Endodermal cell (in vitro differentiated cells): ENCODE results near the gene PIK3CA. TPM values are rescaled to one million over a fixed set of nuclear protein-coding genes. Genes with fewer than 3 reads are reported as not detected.
A peak's percentile ranks its signal among the peaks of the same experiment; 100 is the strongest.

ENCODE experiments used
- DNase-seq: peaks from one replicate; pipeline ENCODE4 v3.0.0-alpha.2; 2017
- H3K27ac ChIP-seq: 2 replicates; pipeline ENCODE4 v1.5.1; 2013; ENCODE audit warnings: mild to moderate bottlenecking, low read depth, low read length, moderate library complexity
- H3K27me3 ChIP-seq: 2 replicates; pipeline ENCODE4 v1.6.1; 2013; ENCODE audit warnings: mild to moderate bottlenecking, low read length, moderate library complexity; ENCODE audit not compliant: insufficient read depth, control insufficient read depth, poor library complexity, severe bottlenecking
- H3K36me3 ChIP-seq: 2 replicates; pipeline ENCODE4 v1.7.0; 2013; ENCODE audit warnings: mild to moderate bottlenecking, low read length, moderate library complexity; ENCODE audit not compliant: control insufficient read depth, insufficient read depth
- H3K4me1 ChIP-seq: one replicate; pipeline ENCODE4 v1.7.0; 2013; ENCODE audit warnings: low read length; ENCODE audit not compliant: control insufficient read depth, insufficient read depth
- H3K4me3 ChIP-seq: 2 replicates; pipeline ENCODE4 v1.5.1; 2013; ENCODE audit warnings: mild to moderate bottlenecking, low read length, moderate library complexity
- H3K9ac ChIP-seq: 2 replicates; pipeline ENCODE4 v1.6.1; 2013; ENCODE audit warnings: mild to moderate bottlenecking, low read length, moderate library complexity; ENCODE audit not compliant: poor library complexity, severe bottlenecking; ENCODE audit errors: extremely low read depth
- H3K9me3 ChIP-seq: 2 replicates; pipeline ENCODE4 v1.6.1; 2013; ENCODE audit warnings: mild to moderate bottlenecking, low read length, moderate library complexity; ENCODE audit not compliant: control insufficient read depth
- H3K27ac Mint-ChIP-seq: 2 replicates; pipeline ENCODE4 v1.8.0; 2020; ENCODE audit warnings: mixed read lengths
- H3K27me3 Mint-ChIP-seq: 2 replicates; pipeline ENCODE4 v1.8.0; 2021; ENCODE audit warnings: mild to moderate bottlenecking, mixed read lengths; ENCODE audit not compliant: insufficient read depth
- H3K36me3 Mint-ChIP-seq: 2 replicates; pipeline ENCODE4 v1.8.0; 2020; ENCODE audit warnings: low read depth, mixed read lengths
- H3K4me1 Mint-ChIP-seq: 2 replicates; pipeline ENCODE4 v1.8.0; 2020; ENCODE audit warnings: mixed read lengths
- H3K4me3 Mint-ChIP-seq: 2 replicates; pipeline ENCODE4 v1.8.0; 2020; ENCODE audit warnings: mild to moderate bottlenecking, moderate library complexity, mixed read lengths
- H3K9me3 Mint-ChIP-seq: 2 replicates; pipeline ENCODE4 v1.8.0; 2020; ENCODE audit warnings: mild to moderate bottlenecking, mixed read lengths
- CTCF ChIP-seq: fragments of 200-600 bp; sonication (generic); conservative IDR thresholded peaks from 2 replicates; pipeline ENCODE4 v1.5.0; 2021; ENCODE audit warnings: antibody characterized with exemption, mild to moderate bottlenecking
- WGBS, 2 experiments: methylation state at CpG; one replicate each; pipeline versions ENCODE4 v1.1.5 to v1.1.7; 2013; ENCODE audit warnings: missing lambda C conversion rate in 2 of 2, mixed read lengths in 1 of 2; ENCODE audit not compliant: insufficient coverage in 1 of 2, insufficient read length in 1 of 2; 5-methylcytosine and 5-hydroxymethylcytosine counted together
- total RNA-seq, 2 donors: library from RNA; stranded (reverse); fragmentation: NEBNext Ultra II Directional in 1 of 2; extraction: Animal tissue kit (Norgen Biotek cat#: 25700) in 1 of 2; gene quantifications; 2 replicates in 1 of 2; 3 replicates in 1 of 2; pipeline ENCODE4 v1.2.1, GENCODE V29; 2021

The PIK3CA gene
- total RNA-seq, 2 donors from 2014 or later: 21.1 to 22.2 TPM

- H3K27ac ChIP-seq: no peak overlapping the region
- Mint-ChIP-seq H3K9me3 (no peaks in the 10 kb centered on the region), H3K27ac (no peak overlapping the region), H3K27me3 (no peaks in the 10 kb centered on the region), H3K4me3 (no peak overlapping the region), H3K36me3 (no peaks in the 10 kb centered on the region), H3K4me1 (peaks cover 9% of the 10 kb centered on the region)
- H3K9ac ChIP-seq: no peak overlapping the region
- H3K4me3 ChIP-seq: no peak overlapping the region
- 92 to 100% methylated on average over 1 of the region's 1 CpG for WGBS, 2 experiments
- no peak for DNase-seq
- no peaks in the 10 kb centered on the region for H3K9me3 ChIP-seq
- no peaks in the 10 kb centered on the region for H3K27me3 ChIP-seq
- no peaks in the 10 kb centered on the region for H3K4me1 ChIP-seq
- H3K36me3 ChIP-seq: no peaks in the 10 kb centered on the region
- no peak for TF ChIP-seq CTCF
These were observed 32.9 kb downstream of the PIK3CA start for GRCh38 chr3:179181021-179181472.

- peak overlapping the region; percentile 19 for H3K27ac Mint-ChIP-seq
- no peaks in the 10 kb centered on the region for H3K9me3 Mint-ChIP-seq
- Histone ChIP-seq H3K9ac (no peak overlapping the region), H3K27me3 (no peaks in the 10 kb centered on the region), H3K36me3 (no peaks in the 10 kb centered on the region), H3K27ac (no peak overlapping the region), H3K4me1 (no peaks in the 10 kb centered on the region), H3K4me3 (no peak overlapping the region), H3K9me3 (no peaks in the 10 kb centered on the region)
- DNase-seq: peak; percentile 44
- H3K36me3 Mint-ChIP-seq: peaks cover 4% of the 10 kb centered on the region
- TF ChIP-seq CTCF: no peak
- WGBS, 2 experiments: 87 to 92% methylated on average over 4 of the region's 4 CpGs
- H3K4me3 Mint-ChIP-seq: no peak overlapping the region
- no peaks in the 10 kb centered on the region for H3K27me3 Mint-ChIP-seq
- H3K4me1 Mint-ChIP-seq: peaks cover 5% of the 10 kb centered on the region
These were observed 33.9 kb downstream of the PIK3CA start for GRCh38 chr3:179181993-179182551.

GRCh38 chr3:179182902-179183301 lies 34.7 kb downstream of the PIK3CA start:
- no peak overlapping the region for H3K27ac ChIP-seq
- no peak overlapping the region for H3K4me3 ChIP-seq
- H3K27me3 Mint-ChIP-seq: no peaks in the 10 kb centered on the region
- H3K27ac Mint-ChIP-seq: no peak overlapping the region
- H3K4me3 Mint-ChIP-seq: no peak overlapping the region
- no peaks in the 10 kb centered on the region for H3K27me3 ChIP-seq
- WGBS, 2 experiments: 100% methylated on average over 1 of the region's 1 CpG; no CpG with 5 or more reads in 1 of the 2 experiments
- H3K9ac ChIP-seq: no peak overlapping the region
- no peak for TF ChIP-seq CTCF
- no peaks in the 10 kb centered on the region for H3K9me3 Mint-ChIP-seq
- peaks cover 5% of the 10 kb centered on the region for H3K4me1 Mint-ChIP-seq
- DNase-seq: no peak
- H3K36me3 ChIP-seq: no peaks in the 10 kb centered on the region
- H3K4me1 ChIP-seq: no peaks in the 10 kb centered on the region
- H3K36me3 Mint-ChIP-seq: peaks cover 4% of the 10 kb centered on the region
- no peaks in the 10 kb centered on the region for H3K9me3 ChIP-seq
